HepG2 (cell line): ENCODE measurements around the gene PUDP. TPM values are rescaled to one million over a fixed set of nuclear protein-coding genes. Genes with fewer than 3 reads are reported as not detected.
A peak's percentile ranks its signal among the peaks of the same experiment; 100 is the strongest.

Source experiments
- ATAC-seq: fragments of 200-7000 bp; cut with Tn5 transposase; 3 replicates; pipeline ENCODE4 v1.9.1; 2020; ENCODE audit warnings: mild to moderate bottlenecking, moderate library complexity
- BruUV-seq: library from RNA; stranded (reverse); fragments of 400-500 nt; replicated peaks from 2 replicates; lab custom pipeline; 2021; lab: Mats Ljungman, UMichigan
- CTCF ChIA-PET: fragments of 300-600 bp; formaldehyde crosslinking; extraction: SDS; loops from one replicate; lab custom pipeline; 2021; ENCODE audit warnings: low total read pairs, inconsistent platforms, low intra/inter-chr PET ratio; lab: Yijun Ruan, JAX
- POLR2A ChIA-PET: fragments of 350-600 bp; sonication (Branson Sonifier 250); formaldehyde crosslinking; loops from one replicate; lab custom pipeline; 2020; ENCODE audit warnings: antibody characterized with exemption, inconsistent platforms; lab: Yijun Ruan, JAX
- DNase-seq: peaks from one replicate; pipeline ENCODE4 v3.0.0-alpha.2; 2015; ENCODE audit warnings: low spot score
- FAIRE-seq: peaks from 3 replicates; lab custom pipeline; 2011; peaks lifted over from hg19 to GRCh38; lab: Jason Lieb, UNC
- H2AFZ ChIP-seq: one replicate; pipeline ENCODE4 v1.6.1; 2011; ENCODE audit warnings: low read length, inconsistent platforms
- H3K27ac ChIP-seq: fragments of 300-600 bp; 3 replicates; pipeline ENCODE4 v1.8.0; 2011; ENCODE audit warnings: mixed run types, mild to moderate bottlenecking, mixed read lengths, low read length, inconsistent platforms; ENCODE audit not compliant: insufficient read depth; ENCODE audit errors: extremely low read length
- H3K27me3 ChIP-seq, 2 experiments: fragments of 200-600 bp in 1 of 2; 2 replicates in 1 of 2; 3 replicates in 1 of 2; pipeline versions ENCODE4 v1.6.0 to v1.8.0; 2011; ENCODE audit warnings: low read length in 2 of 2, mild to moderate bottlenecking in 2 of 2, moderate library complexity in 2 of 2, inconsistent platforms in 1 of 2; ENCODE audit not compliant: insufficient read depth in 2 of 2, control insufficient read depth in 1 of 2
- H3K36me3 ChIP-seq, 2 experiments: fragments of 200-600 bp in 1 of 2; replicated peaks in 1 of 2; 2 replicates in 1 of 2; 3 replicates in 1 of 2; pipeline versions ENCODE4 v1.5.1 to v1.8.0; 2011; ENCODE audit warnings: low read length in 2 of 2, inconsistent platforms in 1 of 2; ENCODE audit not compliant: insufficient read depth in 2 of 2, control insufficient read depth in 1 of 2
- H3K4me1 ChIP-seq: 2 replicates; pipeline ENCODE4 v1.5.1; 2012; ENCODE audit warnings: low read length, inconsistent platforms; ENCODE audit not compliant: insufficient read depth
- H3K4me2 ChIP-seq: 2 replicates; pipeline ENCODE4 v1.6.0; 2011; ENCODE audit warnings: low read depth, low read length, inconsistent platforms
- H3K4me3 ChIP-seq, 3 experiments: fragments of 200-600 bp in 1 of 3; sonication (generic), shearing (Covaris generic) in 1 of 3; replicated peaks in 1 of 3; 2 replicates each; pipeline ENCODE4 v1.5.1; 2011 to 2016; ENCODE audit warnings: low read length in 3 of 3, inconsistent platforms in 2 of 3, low read depth in 2 of 3, mild to moderate bottlenecking in 2 of 3, control low read depth in 1 of 3, mixed read lengths in 1 of 3; ENCODE audit not compliant: insufficient read depth in 1 of 3
- H3K79me2 ChIP-seq: one replicate; pipeline ENCODE4 v1.6.1; 2011; ENCODE audit warnings: low read length, inconsistent platforms; ENCODE audit not compliant: insufficient read depth
- H3K9ac ChIP-seq: 2 replicates; pipeline ENCODE4 v1.6.0; 2011; ENCODE audit warnings: mild to moderate bottlenecking, low read depth, low read length, inconsistent platforms; ENCODE audit not compliant: insufficient read depth
- H3K9me3 ChIP-seq: 2 replicates; pipeline ENCODE4 v1.5.1; 2012; ENCODE audit warnings: mild to moderate bottlenecking, low read length
- H4K20me1 ChIP-seq: 2 replicates; pipeline ENCODE4 v1.6.0; 2011; ENCODE audit warnings: inconsistent platforms, mild to moderate bottlenecking, low read length, moderate library complexity; ENCODE audit not compliant: insufficient read depth
- HNF4A ChIP-seq: sonication (generic); formaldehyde crosslinking; IDR thresholded peaks from 2 replicates; pipeline ENCODE4 v1.4.0; 2020; ENCODE audit warnings: missing genetic modification reagents
- IKZF1 ChIP-seq: fragments of 450-650 bp; IDR thresholded peaks from 2 replicates; pipeline ENCODE4 v1.7.1; 2016
- IRX3 ChIP-seq: sonication (generic); formaldehyde crosslinking; IDR thresholded peaks from 2 replicates; pipeline ENCODE4 v1.8.1; 2023; ENCODE audit warnings: mild to moderate bottlenecking, low read depth, missing genetic modification reagents, borderline replicate concordance
- PHF20 ChIP-seq: sonication (generic); formaldehyde crosslinking; IDR thresholded peaks from 2 replicates; pipeline ENCODE4 v1.5.0; 2020; ENCODE audit warnings: mild to moderate bottlenecking, missing genetic modification reagents
- SIX1 ChIP-seq: sonication (generic); formaldehyde crosslinking; IDR thresholded peaks from 2 replicates; pipeline ENCODE4 v1.4.0; 2020; ENCODE audit warnings: missing genetic modification reagents, borderline replicate concordance
- SOX13 ChIP-seq, 3 experiments: fragments of 450-650 bp in 1 of 3; sonication (generic) in 1 of 3; formaldehyde crosslinking in 1 of 3; IDR thresholded peaks in 2 of 3; conservative IDR thresholded peaks in 1 of 3; 2 replicates each; pipeline versions ENCODE4 v1.5.0 to v1.6.1; 2016 to 2020; ENCODE audit warnings: antibody characterized with exemption in 1 of 3, mild to moderate bottlenecking in 1 of 3, missing compliant biosample characterization in 1 of 3, missing genetic modification reagents in 1 of 3, moderate library complexity in 1 of 3
- ZFP1 ChIP-seq: IDR thresholded peaks from 2 replicates; pipeline ENCODE4 v1.6.1; 2016
- ZMYM2 ChIP-seq: sonication (generic); formaldehyde crosslinking; IDR thresholded peaks from 2 replicates; pipeline ENCODE4 v1.8.0; 2022; ENCODE audit warnings: mild to moderate bottlenecking, missing genetic modification reagents
- ZNF432 ChIP-seq: sonication (generic); formaldehyde crosslinking; IDR thresholded peaks from 2 replicates; pipeline ENCODE4 v1.5.0; 2020; ENCODE audit warnings: missing genetic modification reagents, mild to moderate bottlenecking, borderline replicate concordance
- ZNF776 ChIP-seq: sonication (generic); formaldehyde crosslinking; IDR thresholded peaks from 2 replicates; pipeline ENCODE4 v1.4.0; 2020; ENCODE audit warnings: mild to moderate bottlenecking, missing genetic modification reagents
- WGBS: methylation state at CpG from one replicate; pipeline ENCODE4 v1.1.6; 2017; ENCODE audit warnings: low lambda C conversion rate; 5-methylcytosine and 5-hydroxymethylcytosine counted together
- in situ Hi-C: cut with HindIII; loops from 2 replicates; pipeline ENCODE4 v1.10.0; 2017; ENCODE audit warnings: low pct_unique_long_range_greater_than_20kb; ENCODE audit not compliant: extremely low pct_ligation_motif_present
- intact Hi-C: fragments of 100-400 bp; cut with micrococcal nuclease; formaldehyde crosslinking; loops from one replicate; pipeline ENCODE4 v1.10.0; 2022; ENCODE audit not compliant: unreplicated experiment
- polyA plus RNA-seq, 8 experiments: library from polyadenylated mRNA; depleted of rRNA in 3 of 8; stranded (reverse) in 7 of 8; unstranded in 1 of 8; fragments of >200 nt; fragmentation: Illumina TruSeq in 4 of 8; extraction: Trizol in 4 of 8; gene quantifications; 2 replicates each; pipeline versions ENCODE4 v1.2.1 to v1.2.3, GENCODE V29; 2011 to 2016; ENCODE audit warnings: low read depth in 4 of 8, missing spikeins in 1 of 8, mixed read lengths in 1 of 8; ENCODE audit not compliant: insufficient read depth in 1 of 8
- total RNA-seq, 5 experiments: library from RNA; depleted of rRNA; stranded (reverse); fragments of >200 nt; fragmentation: Illumina TruSeq; extraction: Trizol; gene quantifications; 2 replicates each; pipeline ENCODE4 v1.2.3, GENCODE V29; 2016; ENCODE audit warnings: low read depth in 1 of 5
- TF ChIP-seq, protein P1 (sequence below): sonication (generic); formaldehyde crosslinking; IDR thresholded peaks from 2 replicates; pipeline ENCODE4 v1.9.0; 2021; ENCODE audit warnings: missing genetic modification reagents, borderline replicate concordance
- TF ChIP-seq, protein P2 (sequence below): sonication (generic); formaldehyde crosslinking; IDR thresholded peaks from 2 replicates; pipeline ENCODE4 v1.8.0; 2022; ENCODE audit warnings: low read depth, missing genetic modification reagents

The PUDP gene
- total and polyA plus RNA-seq, 2 of the 13 experiments (the other 11 are each of a cell fraction or from before 2014, with no cell fraction given) = 7.5 to 23.5 TPM

DNA sequence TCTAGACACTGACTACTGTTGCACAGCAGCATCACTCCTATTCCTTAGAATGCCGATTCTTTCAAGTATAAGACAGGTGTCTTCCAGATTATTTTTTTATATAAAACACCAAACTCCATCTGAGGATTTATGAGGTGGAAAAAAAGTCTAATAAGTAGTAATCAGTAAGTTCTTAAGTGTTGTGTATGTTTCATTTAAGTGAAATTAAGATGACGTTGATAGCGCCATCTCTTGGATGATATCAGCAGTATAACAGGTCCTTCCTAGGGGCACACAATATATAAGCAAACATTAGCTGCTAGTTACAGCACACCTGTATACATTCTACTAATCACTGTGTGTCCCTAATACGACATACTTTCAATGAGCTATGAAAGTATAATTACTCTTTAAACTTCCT is 100.0 kb downstream of the PUDP start:
- Histone ChIP-seq H3K4me1 (peaks cover 16% of the 10 kb centered on the region), H3K4me2 (no peak overlapping the region), H3K36me3 (no peaks in the 10 kb centered on the region), H3K27ac (no peak overlapping the region), H3K4me3 (no peak overlapping the region), H3K27me3 (no peaks in the 10 kb centered on the region), H3K9me3 (no peaks in the 10 kb centered on the region), H3K79me2 (no peaks in the 10 kb centered on the region), H2AFZ (no peak overlapping the region), H3K9ac (no peak overlapping the region), H4K20me1 (no peaks in the 10 kb centered on the region)
- ChIA-PET POLR2A (no interaction called here), CTCF (no interaction called here)
- in situ Hi-C loops (no loop called here), intact Hi-C loops (no loop called here)
- no TSS peak for BruUV-seq
- DNase-seq (no peak), ATAC-seq (no peak), FAIRE-seq (no peak)
- TF ChIP-seq, protein P1, sequence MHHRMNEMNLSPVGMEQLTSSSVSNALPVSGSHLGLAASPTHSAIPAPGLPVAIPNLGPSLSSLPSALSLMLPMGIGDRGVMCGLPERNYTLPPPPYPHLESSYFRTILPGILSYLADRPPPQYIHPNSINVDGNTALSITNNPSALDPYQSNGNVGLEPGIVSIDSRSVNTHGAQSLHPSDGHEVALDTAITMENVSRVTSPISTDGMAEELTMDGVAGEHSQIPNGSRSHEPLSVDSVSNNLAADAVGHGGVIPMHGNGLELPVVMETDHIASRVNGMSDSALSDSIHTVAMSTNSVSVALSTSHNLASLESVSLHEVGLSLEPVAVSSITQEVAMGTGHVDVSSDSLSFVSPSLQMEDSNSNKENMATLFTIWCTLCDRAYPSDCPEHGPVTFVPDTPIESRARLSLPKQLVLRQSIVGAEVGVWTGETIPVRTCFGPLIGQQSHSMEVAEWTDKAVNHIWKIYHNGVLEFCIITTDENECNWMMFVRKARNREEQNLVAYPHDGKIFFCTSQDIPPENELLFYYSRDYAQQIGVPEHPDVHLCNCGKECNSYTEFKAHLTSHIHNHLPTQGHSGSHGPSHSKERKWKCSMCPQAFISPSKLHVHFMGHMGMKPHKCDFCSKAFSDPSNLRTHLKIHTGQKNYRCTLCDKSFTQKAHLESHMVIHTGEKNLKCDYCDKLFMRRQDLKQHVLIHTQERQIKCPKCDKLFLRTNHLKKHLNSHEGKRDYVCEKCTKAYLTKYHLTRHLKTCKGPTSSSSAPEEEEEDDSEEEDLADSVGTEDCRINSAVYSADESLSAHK (CRISPR knock-in tag) = no peak
- no peak for TF ChIP-seq PHF20 (CRISPR knock-in tag)
- 96% methylated on average over 3 of the region's 4 CpGs for WGBS

DNA sequence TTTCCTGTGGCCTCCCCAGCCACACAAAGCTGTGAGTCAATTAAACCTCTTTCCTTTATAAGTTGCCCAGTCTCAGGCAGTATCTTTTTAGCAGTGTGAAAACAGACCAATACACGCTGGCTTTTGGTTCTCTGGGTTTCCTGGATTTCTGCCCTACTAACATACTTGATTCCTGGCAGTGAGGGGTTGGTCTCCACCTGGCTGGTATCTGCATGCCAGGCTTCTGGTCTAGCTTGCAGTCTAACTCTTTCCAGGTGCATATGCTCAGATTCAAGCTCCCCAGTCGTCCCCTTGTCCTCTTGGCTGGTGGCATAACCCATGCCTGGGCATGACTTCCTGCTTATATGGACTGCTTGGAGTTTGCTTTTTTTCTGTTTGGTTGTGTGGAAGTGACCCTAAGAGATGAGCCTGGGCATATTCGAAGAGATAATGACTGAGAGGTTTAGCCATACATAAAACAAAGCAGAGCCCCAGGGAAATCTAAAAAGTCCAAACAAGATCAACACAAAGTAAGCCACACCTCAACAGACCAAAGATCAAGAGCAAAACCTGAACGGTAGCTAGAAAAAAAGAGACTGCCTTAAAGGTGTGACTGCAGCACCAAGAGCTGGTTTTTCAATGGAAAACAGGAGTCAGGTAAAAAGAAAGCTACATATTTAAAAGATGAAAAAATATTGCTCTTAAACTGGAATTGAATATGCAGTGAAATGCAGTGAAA is 102.6 kb downstream of the PUDP start:
- no peak overlapping the region for H2AFZ ChIP-seq
- intact Hi-C loops (no loop called here), in situ Hi-C loops (no loop called here)
- no peaks in the 10 kb centered on the region for H3K36me3 ChIP-seq
- DNase-seq (no peak), ATAC-seq (peak; percentile 71), FAIRE-seq (peak; percentile 26)
- no peak overlapping the region for H3K4me3 ChIP-seq
- no peak overlapping the region for H3K27ac ChIP-seq
- no peaks in the 10 kb centered on the region for H3K27me3 ChIP-seq
- H3K4me2 ChIP-seq = no peak overlapping the region
- ChIA-PET POLR2A (no interaction called here), CTCF (no interaction called here)
- H4K20me1 ChIP-seq = no peaks in the 10 kb centered on the region
- H3K9ac ChIP-seq = no peak overlapping the region
- no peaks in the 10 kb centered on the region for H3K79me2 ChIP-seq
- H3K4me1 ChIP-seq = peaks cover 16% of the 10 kb centered on the region
- H3K9me3 ChIP-seq = no peaks in the 10 kb centered on the region
- BruUV-seq = no TSS peak
- peak; percentile 21; the same call in 1 of the 2 replicates for TF ChIP-seq HNF4A
- no peak for TF ChIP-seq ZNF432
- no peak for TF ChIP-seq ZMYM2 (CRISPR knock-in tag)
- no peak for TF ChIP-seq SOX13 (IDR thresholded peaks at IDR 0.05)
- 0 out of 4 replicates have a peak, but pooled peaks of 1 of the 2 experiments have one; percentile 11 for TF ChIP-seq SOX13 (CRISPR knock-in tag; conservative IDR thresholded peaks at IDR 0.05 in 1 of 2, IDR thresholded peaks at IDR 0.05 in 1 of 2)
- TF ChIP-seq IRX3 = no peak
- no peak for TF ChIP-seq ZFP1
- TF ChIP-seq ZNF776 = no peak
- TF ChIP-seq SIX1 (CRISPR knock-in tag) = no peak
- no peak for TF ChIP-seq IKZF1
- TF ChIP-seq, protein P2, sequence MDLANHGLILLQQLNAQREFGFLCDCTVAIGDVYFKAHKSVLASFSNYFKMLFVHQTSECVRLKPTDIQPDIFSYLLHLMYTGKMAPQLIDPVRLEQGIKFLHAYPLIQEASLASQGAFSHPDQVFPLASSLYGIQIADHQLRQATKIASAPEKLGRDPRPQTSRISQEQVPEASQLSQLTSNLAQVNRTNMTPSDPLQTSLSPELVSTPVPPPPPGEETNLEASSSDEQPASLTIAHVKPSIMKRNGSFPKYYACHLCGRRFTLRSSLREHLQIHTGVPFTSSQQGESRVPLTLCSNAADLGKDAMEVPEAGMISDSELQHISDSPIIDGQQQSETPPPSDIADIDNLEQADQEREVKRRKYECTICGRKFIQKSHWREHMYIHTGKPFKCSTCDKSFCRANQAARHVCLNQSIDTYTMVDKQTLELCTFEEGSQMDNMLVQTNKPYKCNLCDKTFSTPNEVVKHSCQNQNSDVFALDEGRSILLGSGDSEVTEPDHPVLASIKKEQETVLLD (CRISPR knock-in tag) = no peak
- 38% methylated on average over 3 of the region's 4 CpGs for WGBS
